Activated CD8-positive, alpha-beta T cell treated with anti-CD3 and anti-CD28 coated beads for 36 hours (primary cell): Measurements from ENCODE around the gene SECTM1. TPM values are rescaled to one million over a fixed set of nuclear protein-coding genes. Genes with fewer than 3 reads are reported as not detected.

Experiments
- ATAC-seq: fragments of 200-7000 bp; cut with Tn5 transposase; one replicate; pipeline ENCODE4 v1.10.0; 2021; ENCODE audit warnings: mild to moderate bottlenecking, moderate library complexity
- CTCF ChIA-PET: fragments of 350-600 bp; sonication (Branson Sonifier 250); formaldehyde crosslinking; loops from one replicate; lab custom pipeline; 2021; ENCODE audit warnings: antibody characterized with exemption; lab: Charles Lee
- POLR2A ChIA-PET: fragments of 350-600 bp; sonication (Branson Sonifier 250); formaldehyde crosslinking; loops from one replicate; lab custom pipeline; 2021; ENCODE audit warnings: antibody characterized with exemption; lab: Charles Lee
- DNase-seq: peaks from one replicate; pipeline ENCODE4 v3.0.0-alpha.2; 2020
- H3K27ac Mint-ChIP-seq: one replicate; pipeline ENCODE4 v1.8.0; 2021; ENCODE audit warnings: mild to moderate bottlenecking, mixed read lengths
- H3K27me3 Mint-ChIP-seq: one replicate; pipeline ENCODE4 v1.8.0; 2021; ENCODE audit warnings: mixed read lengths
- H3K36me3 Mint-ChIP-seq: one replicate; pipeline ENCODE4 v1.8.0; 2021; ENCODE audit warnings: low read depth, mixed read lengths
- H3K4me1 Mint-ChIP-seq: one replicate; pipeline ENCODE4 v1.8.0; 2021; ENCODE audit warnings: low read depth, mixed read lengths
- H3K4me3 Mint-ChIP-seq: one replicate; pipeline ENCODE4 v1.8.0; 2021; ENCODE audit warnings: mild to moderate bottlenecking, moderate library complexity, mixed read lengths
- H3K9me3 Mint-ChIP-seq: one replicate; pipeline ENCODE4 v1.8.0; 2021; ENCODE audit warnings: mixed read lengths
- intact Hi-C: fragments of 100-400 bp; cut with micrococcal nuclease; formaldehyde crosslinking; loops from one replicate; pipeline ENCODE4 v1.10.0; 2022
- total RNA-seq, 2 experiments: library from RNA; stranded (reverse); gene quantifications; one replicate each; pipeline ENCODE4 v1.2.3, GENCODE V29; 2021
- TF ChIP-seq, protein P1 (sequence below): fragments of 200-600 bp; IDR thresholded peaks from one replicate; pipeline ENCODE4 v1.8.0; 2022; ENCODE audit warnings: antibody characterized with exemption, mild to moderate bottlenecking

Gene SECTM1
- total RNA-seq, 2 experiments from 2014 or later: 0.45 to 0.50 TPM

DNA sequence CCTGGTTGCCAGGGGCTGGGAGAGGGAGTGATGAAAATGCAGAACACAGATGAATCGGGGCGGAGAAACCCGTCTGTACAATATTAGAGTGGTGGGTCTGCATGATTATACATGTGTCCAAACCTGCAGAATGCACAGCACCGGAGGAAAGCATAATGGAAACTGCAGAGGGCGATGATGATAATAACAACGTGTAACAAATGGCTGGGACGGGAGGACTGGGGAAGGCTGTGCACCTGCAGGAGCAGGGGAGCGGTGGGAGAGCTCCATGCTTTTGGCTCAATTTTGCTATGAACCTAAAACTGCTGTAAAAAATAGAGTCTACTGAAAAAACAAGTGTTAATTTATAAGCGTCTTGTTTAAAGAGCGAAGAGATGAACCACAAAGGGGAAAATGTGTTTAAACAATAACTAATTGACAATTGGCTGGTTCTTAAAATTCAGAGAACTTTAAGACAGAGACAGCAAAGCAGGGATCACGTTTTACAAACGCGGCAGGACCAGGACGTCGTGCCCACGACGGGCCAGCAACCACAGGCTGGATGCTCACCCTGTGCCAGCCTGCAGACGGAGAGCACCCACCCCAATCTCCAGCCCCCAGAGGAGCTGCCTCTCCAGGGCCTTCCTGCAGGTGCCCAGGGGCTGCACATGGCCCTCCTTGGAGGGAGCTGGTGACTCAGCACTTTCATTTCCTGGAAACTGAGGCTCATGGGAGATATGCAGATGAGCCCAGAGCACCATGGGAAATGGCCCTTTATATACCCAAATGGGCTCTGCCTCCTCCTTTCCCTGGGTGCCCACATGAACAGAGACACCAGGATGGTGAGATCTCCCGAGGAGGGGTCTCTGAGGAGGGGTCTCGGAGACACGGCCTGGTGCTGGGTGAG lies 25.1 kb upstream of the SECTM1 start, which contains the start of gene TEX19:
TEX19 (plus strand) TSS at position 783 of the 886 bp plus-strand sequence. CDS start 2,904 bp downstream, outside the sequence.
- TF ChIP-seq, protein P1, sequence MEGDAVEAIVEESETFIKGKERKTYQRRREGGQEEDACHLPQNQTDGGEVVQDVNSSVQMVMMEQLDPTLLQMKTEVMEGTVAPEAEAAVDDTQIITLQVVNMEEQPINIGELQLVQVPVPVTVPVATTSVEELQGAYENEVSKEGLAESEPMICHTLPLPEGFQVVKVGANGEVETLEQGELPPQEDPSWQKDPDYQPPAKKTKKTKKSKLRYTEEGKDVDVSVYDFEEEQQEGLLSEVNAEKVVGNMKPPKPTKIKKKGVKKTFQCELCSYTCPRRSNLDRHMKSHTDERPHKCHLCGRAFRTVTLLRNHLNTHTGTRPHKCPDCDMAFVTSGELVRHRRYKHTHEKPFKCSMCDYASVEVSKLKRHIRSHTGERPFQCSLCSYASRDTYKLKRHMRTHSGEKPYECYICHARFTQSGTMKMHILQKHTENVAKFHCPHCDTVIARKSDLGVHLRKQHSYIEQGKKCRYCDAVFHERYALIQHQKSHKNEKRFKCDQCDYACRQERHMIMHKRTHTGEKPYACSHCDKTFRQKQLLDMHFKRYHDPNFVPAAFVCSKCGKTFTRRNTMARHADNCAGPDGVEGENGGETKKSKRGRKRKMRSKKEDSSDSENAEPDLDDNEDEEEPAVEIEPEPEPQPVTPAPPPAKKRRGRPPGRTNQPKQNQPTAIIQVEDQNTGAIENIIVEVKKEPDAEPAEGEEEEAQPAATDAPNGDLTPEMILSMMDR: no peak
- intact Hi-C loops: no loop called here
- ChIA-PET POLR2A (no interaction called here), CTCF (interaction anchor here (0.6 to 1.3 kb wide), 4 partner anchors 9 to 193 kb away, joined by 3 to 6 read pairs (median 4); no protein-coding TSS in a partner anchor)
- Mint-ChIP-seq H3K9me3 (no peaks in the 10 kb centered on the region), H3K4me1 (peaks cover 10% of the 10 kb centered on the region), H3K4me3 (peak within 1 kb of the TSS; percentile 7), H3K36me3 (no peaks in the 10 kb centered on the region), H3K27ac (no peak within 1 kb of the TSS), H3K27me3 (peaks cover 12% of the 10 kb centered on the region)
- DNase-seq (peak; percentile 58), ATAC-seq (peak; percentile 89)

DNA sequence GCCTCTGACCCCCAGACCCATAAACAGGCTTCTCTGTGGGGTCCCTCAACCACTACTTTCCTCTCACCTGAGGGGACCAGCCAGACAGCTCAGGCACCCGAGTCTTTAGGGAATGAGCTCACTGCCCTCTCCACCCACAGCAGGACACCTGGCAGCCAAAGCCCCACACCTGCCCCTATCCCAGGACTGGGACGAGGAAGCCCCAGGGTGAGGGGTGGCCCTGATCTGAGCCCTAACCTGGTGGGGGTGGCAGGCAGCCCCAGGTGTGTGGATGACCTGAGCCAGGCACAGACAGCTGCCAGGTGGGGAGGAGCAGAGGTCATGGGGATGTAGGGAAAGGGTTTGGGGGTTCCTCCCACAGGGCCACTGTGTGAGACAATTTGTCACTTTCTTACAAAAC lies 23.8 kb upstream of the SECTM1 start:
- no peak overlapping the region for H3K4me3 Mint-ChIP-seq
- H3K9me3 Mint-ChIP-seq: no peaks in the 10 kb centered on the region
- peaks cover 12% of the 10 kb centered on the region for H3K27me3 Mint-ChIP-seq
- DNase-seq (no peak), ATAC-seq (no peak)
- intact Hi-C loops: no loop called here
- H3K27ac Mint-ChIP-seq: no peak overlapping the region
- TF ChIP-seq, protein P1: no peak
- peaks cover 10% of the 10 kb centered on the region for H3K4me1 Mint-ChIP-seq
- POLR2A ChIA-PET: no interaction called here
- no peaks in the 10 kb centered on the region for H3K36me3 Mint-ChIP-seq
- CTCF ChIA-PET: interaction anchor here (0.6 to 1.3 kb wide), 3 partner anchors 36 to 118 kb away, joined by 3 to 4 read pairs (median 3); no protein-coding TSS in a partner anchor

DNA sequence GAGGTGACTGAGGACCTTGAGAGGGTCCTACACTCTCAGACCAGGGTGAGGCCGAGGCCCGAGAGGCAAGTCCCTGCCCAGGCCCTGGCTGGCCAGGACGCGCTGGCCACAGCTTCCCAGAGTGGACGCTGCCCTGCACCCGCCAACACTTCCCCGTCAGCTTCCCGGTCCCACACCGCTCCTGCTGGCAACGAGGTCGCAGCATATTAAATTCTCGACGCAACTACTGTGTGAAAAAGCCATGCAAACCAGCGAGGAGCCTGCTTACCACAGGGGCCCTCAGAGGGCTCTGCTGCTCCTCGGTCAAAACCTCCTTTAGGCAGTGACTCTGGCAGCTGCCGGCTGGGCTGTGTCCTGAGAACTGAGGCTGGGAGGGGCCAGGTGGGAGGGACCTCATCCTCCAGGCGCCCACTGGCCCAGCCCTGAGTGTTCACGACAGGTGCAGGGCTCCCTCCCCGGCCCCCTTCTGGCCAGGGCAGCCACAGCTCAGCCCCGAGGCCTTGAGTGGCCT lies 23.3 kb upstream of the SECTM1 start:
- ChIA-PET CTCF (interaction anchor here (0.6 kb wide), 1 partner anchor 119 kb away, joined by 3 read pairs; no protein-coding TSS in a partner anchor), POLR2A (no interaction called here)
- no peak for DNase-seq
- Mint-ChIP-seq H3K27ac (no peak overlapping the region), H3K27me3 (peaks cover 12% of the 10 kb centered on the region), H3K36me3 (no peaks in the 10 kb centered on the region), H3K4me1 (peaks cover 10% of the 10 kb centered on the region), H3K9me3 (no peaks in the 10 kb centered on the region), H3K4me3 (no peak overlapping the region)
- intact Hi-C loops: no loop called here
- ATAC-seq: no peak
- TF ChIP-seq, protein P1: no peak

DNA sequence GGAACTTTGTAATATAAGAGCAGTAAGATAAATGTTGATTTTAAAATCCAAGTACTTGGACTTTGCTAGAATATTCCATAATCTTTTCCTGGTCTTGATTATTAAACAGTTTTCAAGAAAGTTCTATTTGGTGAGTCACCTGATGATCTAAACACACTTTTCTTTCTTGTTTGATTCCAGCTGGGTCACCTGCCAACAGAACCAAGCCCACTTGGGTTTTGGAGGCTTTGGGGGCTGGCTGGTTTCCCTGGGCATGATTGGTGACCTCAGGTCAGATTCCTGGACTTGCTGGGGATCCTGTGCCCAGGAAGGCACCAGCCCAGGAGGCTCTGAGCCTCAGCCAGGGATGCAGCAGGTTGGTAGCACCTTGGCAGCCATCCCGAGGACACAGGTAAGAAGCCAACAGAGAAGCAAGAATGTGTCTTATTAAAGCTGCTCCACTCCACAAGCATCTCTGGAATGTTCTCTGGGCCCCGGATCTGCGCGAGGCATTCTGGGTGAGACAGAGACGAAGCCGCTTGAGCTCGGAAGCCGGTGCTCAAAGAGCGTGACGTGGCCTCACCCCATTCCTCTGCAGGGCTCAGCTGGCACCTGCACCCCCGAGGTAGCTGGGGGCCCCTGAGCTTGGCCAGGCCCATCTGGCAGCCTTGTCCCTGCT lies 22.3 kb upstream of the SECTM1 start:
- ChIA-PET CTCF (interaction anchor here (0.7 to 1.0 kb wide), 2 partner anchors 45 to 195 kb away, joined by 3 read pairs; no protein-coding TSS in a partner anchor), POLR2A (no interaction called here)
- H3K36me3 Mint-ChIP-seq: no peaks in the 10 kb centered on the region
- intact Hi-C loops: no loop called here
- no peak overlapping the region for H3K27ac Mint-ChIP-seq
- H3K9me3 Mint-ChIP-seq: no peaks in the 10 kb centered on the region
- H3K4me3 Mint-ChIP-seq: no peak overlapping the region
- DNase-seq: no peak
- H3K27me3 Mint-ChIP-seq: peaks cover 12% of the 10 kb centered on the region
- TF ChIP-seq, protein P1: no peak
- no peak for ATAC-seq
- H3K4me1 Mint-ChIP-seq: peaks cover 12% of the 10 kb centered on the region
